Chondrocyte (in vitro differentiated cells): Measurements from ENCODE around the gene PRKCA. TPM values are rescaled to one million over a fixed set of nuclear protein-coding genes. Genes with fewer than 3 reads are reported as not detected.

Experiments
- DNase-seq: peaks from one replicate; pipeline ENCODE4 v3.0.0; 2021; ENCODE audit warnings: mixed read lengths, low spot score
- H3K27ac Mint-ChIP-seq: one replicate; pipeline ENCODE4 v1.8.0; 2021; ENCODE audit warnings: mild to moderate bottlenecking, moderate library complexity, mixed read lengths; ENCODE audit not compliant: unreplicated experiment
- H3K27me3 Mint-ChIP-seq: 2 replicates; pipeline ENCODE4 v1.8.0; 2021; ENCODE audit warnings: low read depth, mixed read lengths
- H3K36me3 Mint-ChIP-seq: 2 replicates; pipeline ENCODE4 v1.8.0; 2021; ENCODE audit warnings: low read depth, mixed read lengths
- H3K4me1 Mint-ChIP-seq: 2 replicates; pipeline ENCODE4 v1.8.0; 2021; ENCODE audit warnings: low read depth, mild to moderate bottlenecking, mixed read lengths
- H3K4me3 Mint-ChIP-seq: one replicate; pipeline ENCODE4 v1.8.0; 2021; ENCODE audit warnings: mild to moderate bottlenecking, moderate library complexity, mixed read lengths; ENCODE audit not compliant: unreplicated experiment
- H3K9me3 Mint-ChIP-seq: 2 replicates; pipeline ENCODE4 v1.8.0; 2021; ENCODE audit warnings: low read depth, mixed read lengths
- total RNA-seq: library from RNA; stranded (reverse); gene quantifications from 3 replicates; pipeline ENCODE4 v1.2.1, GENCODE V29; 2021
- TF ChIP-seq, protein P1 (sequence below): fragments of 200-600 bp; sonication (generic); IDR thresholded peaks from 2 replicates; pipeline ENCODE4 v1.5.0; 2021; ENCODE audit warnings: antibody characterized with exemption, mild to moderate bottlenecking, moderate library complexity

PRKCA gene
- total RNA-seq, 1 donor from 2014 or later = 51.5 TPM

DNA sequence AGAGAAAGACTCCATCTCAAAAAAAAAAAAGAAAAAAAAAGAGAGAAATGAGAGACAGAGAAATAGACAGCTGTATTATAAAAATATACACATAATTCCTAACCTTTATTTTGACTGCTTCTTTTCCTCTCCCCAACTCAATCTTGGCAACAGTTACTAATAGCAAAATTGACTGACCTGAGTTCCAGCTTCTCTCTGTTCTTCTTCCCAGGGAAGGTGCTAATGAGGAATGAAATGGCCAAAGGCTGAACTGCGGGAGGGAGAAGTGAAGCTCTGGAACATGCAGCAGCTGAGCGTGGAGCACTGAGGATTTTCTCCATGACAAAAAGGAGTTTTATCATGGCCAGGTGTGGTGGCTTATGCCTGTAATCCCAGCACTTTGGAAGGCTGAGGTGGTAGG lies 25.2 kb upstream of the PRKCA start:
- TF ChIP-seq, protein P1, sequence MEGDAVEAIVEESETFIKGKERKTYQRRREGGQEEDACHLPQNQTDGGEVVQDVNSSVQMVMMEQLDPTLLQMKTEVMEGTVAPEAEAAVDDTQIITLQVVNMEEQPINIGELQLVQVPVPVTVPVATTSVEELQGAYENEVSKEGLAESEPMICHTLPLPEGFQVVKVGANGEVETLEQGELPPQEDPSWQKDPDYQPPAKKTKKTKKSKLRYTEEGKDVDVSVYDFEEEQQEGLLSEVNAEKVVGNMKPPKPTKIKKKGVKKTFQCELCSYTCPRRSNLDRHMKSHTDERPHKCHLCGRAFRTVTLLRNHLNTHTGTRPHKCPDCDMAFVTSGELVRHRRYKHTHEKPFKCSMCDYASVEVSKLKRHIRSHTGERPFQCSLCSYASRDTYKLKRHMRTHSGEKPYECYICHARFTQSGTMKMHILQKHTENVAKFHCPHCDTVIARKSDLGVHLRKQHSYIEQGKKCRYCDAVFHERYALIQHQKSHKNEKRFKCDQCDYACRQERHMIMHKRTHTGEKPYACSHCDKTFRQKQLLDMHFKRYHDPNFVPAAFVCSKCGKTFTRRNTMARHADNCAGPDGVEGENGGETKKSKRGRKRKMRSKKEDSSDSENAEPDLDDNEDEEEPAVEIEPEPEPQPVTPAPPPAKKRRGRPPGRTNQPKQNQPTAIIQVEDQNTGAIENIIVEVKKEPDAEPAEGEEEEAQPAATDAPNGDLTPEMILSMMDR = no peak
- Mint-ChIP-seq H3K27ac (peak overlapping the region; percentile 95), H3K27me3 (no peaks in the 10 kb centered on the region), H3K4me1 (peaks cover 50% of the 10 kb centered on the region), H3K4me3 (no peak overlapping the region), H3K9me3 (no peaks in the 10 kb centered on the region), H3K36me3 (no peaks in the 10 kb centered on the region)
- no peak for DNase-seq

DNA sequence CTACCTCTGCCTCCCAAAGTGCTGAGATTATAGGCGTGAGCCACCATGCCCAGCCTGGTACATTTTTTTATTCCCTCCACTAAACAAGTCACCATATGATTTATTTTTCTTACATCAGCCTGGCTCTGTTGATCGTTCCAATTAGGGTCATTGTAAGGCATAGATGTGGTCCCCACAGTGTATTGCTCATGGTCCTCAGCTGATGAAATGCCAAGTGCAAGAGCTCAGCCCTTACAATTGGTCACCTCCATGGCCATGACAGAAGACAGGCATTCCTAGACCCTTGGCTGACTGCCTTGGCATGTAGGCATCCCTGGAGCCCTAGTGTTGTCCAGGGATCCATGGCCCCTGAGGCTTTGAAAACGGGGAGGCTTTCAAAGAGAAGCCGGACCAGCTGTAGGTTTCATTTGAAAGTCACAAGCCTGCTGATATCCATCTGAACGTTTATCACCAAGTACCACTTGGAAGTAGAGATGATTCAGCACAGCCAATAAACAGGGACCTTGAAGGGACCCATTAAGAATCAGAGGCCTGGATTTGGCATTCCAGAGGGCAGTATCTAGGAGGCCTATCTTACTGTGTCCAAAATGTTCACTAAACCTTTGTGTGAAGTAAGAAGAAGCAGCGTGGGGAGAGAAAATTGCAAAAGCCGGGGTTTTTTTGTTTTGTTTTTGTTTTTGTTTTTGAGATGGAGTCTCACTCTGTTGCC lies 20.6 kb upstream of the PRKCA start:
- no peaks in the 10 kb centered on the region for H3K36me3 Mint-ChIP-seq

DNA sequence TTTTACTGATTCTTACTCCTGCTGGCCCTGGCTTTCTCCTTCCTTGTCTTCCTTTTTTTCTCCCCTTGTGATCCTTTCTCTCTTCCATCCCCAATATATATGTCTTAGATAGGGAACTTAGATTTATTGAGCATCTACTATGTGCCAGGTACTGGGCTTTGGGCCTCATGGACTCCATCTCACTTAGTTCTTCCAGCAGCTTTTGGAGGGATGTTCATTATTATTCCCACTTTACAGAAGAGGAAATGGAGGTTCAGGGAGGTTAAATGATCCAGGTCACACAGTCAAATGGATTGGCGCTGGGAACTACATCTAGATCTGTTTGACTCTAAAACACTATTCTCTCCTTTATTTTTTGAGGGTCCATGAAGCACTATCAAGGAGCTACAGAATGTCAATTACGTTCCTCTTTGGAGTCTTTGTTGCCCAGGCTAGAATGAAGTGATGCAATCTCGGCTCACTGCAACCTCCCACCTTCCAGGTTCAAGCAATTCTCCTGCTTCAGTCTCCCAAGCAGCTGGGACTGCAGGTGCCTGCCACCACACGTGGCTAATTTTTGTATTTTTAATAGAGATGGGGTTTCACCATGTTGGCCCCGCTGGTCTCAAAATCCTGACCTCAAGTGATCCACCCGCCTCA lies 19.0 kb upstream of the PRKCA start:
- no peak overlapping the region for H3K4me3 Mint-ChIP-seq
- H3K27ac Mint-ChIP-seq = no peak overlapping the region
- DNase-seq = no peak
- no peaks in the 10 kb centered on the region for H3K27me3 Mint-ChIP-seq
- no peaks in the 10 kb centered on the region for H3K36me3 Mint-ChIP-seq
- peaks cover 13% of the 10 kb centered on the region for H3K4me1 Mint-ChIP-seq
- H3K9me3 Mint-ChIP-seq = no peaks in the 10 kb centered on the region
- TF ChIP-seq, protein P1 = no peak

More for the DNA sequence above, 20.6 kb upstream of the PRKCA start:
- no peak for DNase-seq
- TF ChIP-seq, protein P1 = no peak
- H3K9me3 Mint-ChIP-seq = no peaks in the 10 kb centered on the region
- peaks cover 23% of the 10 kb centered on the region for H3K4me1 Mint-ChIP-seq
- peak overlapping the region; percentile 68 for H3K27ac Mint-ChIP-seq
- H3K27me3 Mint-ChIP-seq = no peaks in the 10 kb centered on the region
- H3K4me3 Mint-ChIP-seq = no peak overlapping the region

DNA sequence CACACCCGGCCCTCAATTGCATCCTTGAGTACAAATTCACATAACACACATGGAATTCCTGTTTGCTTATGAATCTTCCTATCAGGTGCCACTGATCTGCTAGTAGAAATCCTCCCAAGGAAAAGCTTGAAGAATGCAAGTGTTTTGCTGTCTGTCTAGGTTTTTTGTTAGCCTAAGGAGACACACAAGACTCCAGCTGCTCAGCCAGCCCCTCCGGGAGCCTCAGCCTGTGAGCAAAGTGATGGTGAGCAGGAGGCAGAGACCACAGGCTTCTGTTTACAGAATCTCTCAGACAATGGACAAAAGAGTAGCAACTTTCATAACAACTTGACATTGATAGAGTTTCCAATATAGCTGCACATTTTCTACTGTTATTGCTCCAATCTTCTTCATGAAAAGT lies 18.4 kb upstream of the PRKCA start:
- Mint-ChIP-seq H3K4me3 (no peak overlapping the region), H3K36me3 (no peaks in the 10 kb centered on the region), H3K27ac (no peak overlapping the region), H3K4me1 (peaks cover 13% of the 10 kb centered on the region), H3K9me3 (no peaks in the 10 kb centered on the region), H3K27me3 (no peaks in the 10 kb centered on the region)
- TF ChIP-seq, protein P1 = no peak
- DNase-seq = no peak

DNA sequence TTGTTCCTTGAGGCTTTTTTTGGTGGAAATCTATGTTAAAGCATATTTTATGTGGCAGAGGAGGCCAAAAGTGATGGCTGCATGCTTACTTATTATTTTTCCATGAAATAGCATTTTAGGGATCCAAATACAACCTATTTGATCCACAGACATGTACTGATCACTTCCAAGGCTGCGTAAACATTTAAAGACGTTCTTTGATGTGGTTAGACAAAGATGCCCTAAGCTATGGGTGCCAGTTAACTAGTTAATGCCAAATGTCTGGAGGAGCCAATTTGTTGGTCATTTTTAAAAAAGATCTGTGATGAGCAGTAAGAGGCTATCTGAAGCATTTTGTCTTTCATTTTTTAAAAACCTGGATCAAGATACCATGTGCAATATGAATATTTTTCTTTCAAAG lies 17.3 kb upstream of the PRKCA start:
- TF ChIP-seq, protein P1 = no peak
- Mint-ChIP-seq H3K4me1 (peaks cover 13% of the 10 kb centered on the region), H3K27ac (no peak overlapping the region), H3K27me3 (no peaks in the 10 kb centered on the region), H3K4me3 (no peak overlapping the region), H3K9me3 (no peaks in the 10 kb centered on the region), H3K36me3 (no peaks in the 10 kb centered on the region)
- no peak for DNase-seq
